Measurements from ENCODE around the gene MPC1L. TPM values are rescaled to one million over a fixed set of nuclear protein-coding genes. Genes with fewer than 3 reads are reported as not detected.
A peak's percentile ranks its signal among the peaks of the same experiment; 100 is the strongest.
"Not testable (repeated sequence)": the region's sequence is repeated elsewhere in the genome, so short reads cannot be mapped to it uniquely, and the experiment has no call there.

Gene MPC1L
- total RNA-seq = not detected
- long read RNA-seq = 0 reads

- intact Hi-C loops (cut with DNase I) = no loop called here
- DNase-seq (ENCODE audit: missing footprints) (no peak), ATAC-seq (no peak)
Measured at GRCh38 chrX:40623139-40623536, at the start of gene MPC1L. Gene MPC1L (plus strand): TSS chrX:40623428. CDS start chrX:40623566, 138 bp downstream.

GRCh38 chrX:40573763-40574162 lies 49.5 kb upstream of the MPC1L start:
- intact Hi-C loops (cut with DNase I) = no loop called here
- no peak for ATAC-seq
- no peak for DNase-seq (ENCODE audit: missing footprints)

GRCh38 chrX:40575411-40575810 lies 47.8 kb upstream of the MPC1L start:
- DNase-seq (ENCODE audit: missing footprints); intact Hi-C loops (cut with DNase I); ATAC-seq: not testable (repeated sequence)

- intact Hi-C loops (cut with DNase I) = no loop called here
- ATAC-seq (no peak), DNase-seq (ENCODE audit: missing footprints) (no peak)
Measured at GRCh38 chrX:40576291-40576690, 46.9 kb upstream of the MPC1L start.

GRCh38 chrX:40578039-40578695 lies 45.1 kb upstream of the MPC1L start:
- intact Hi-C loops (cut with DNase I) = no loop called here
- ATAC-seq (no peak), DNase-seq (ENCODE audit: missing footprints) (no peak)

GRCh38 chrX:40579141-40579540 lies 44.1 kb upstream of the MPC1L start:
- ATAC-seq (no peak), DNase-seq (ENCODE audit: missing footprints) (no peak)
- intact Hi-C loops (cut with DNase I) = no loop called here

- intact Hi-C loops (cut with DNase I) = no loop called here
- ATAC-seq (peak; percentile 55), DNase-seq (ENCODE audit: missing footprints) (no peak)
Measured at GRCh38 chrX:40579900-40580536, 43.2 kb upstream of the MPC1L start.

- peak; percentile 99 for ATAC-seq
- peak; percentile 94 for DNase-seq (ENCODE audit: missing footprints)
- intact Hi-C loops (cut with DNase I) = no loop called here
Measured at GRCh38 chrX:40580537-40581335, 42.5 kb upstream of the MPC1L start, which contains the start of gene ATP6AP2. Gene ATP6AP2 (plus strand): TSS chrX:40580970. CDS start chrX:40581066, 96 bp downstream.

GRCh38 chrX:40581336-40581920 lies 41.8 kb upstream of the MPC1L start:
- intact Hi-C loops (cut with DNase I) = no loop called here
- DNase-seq (ENCODE audit: missing footprints) = no peak
- ATAC-seq = no peak

GRCh38 chrX:40582178-40582577 lies 41.0 kb upstream of the MPC1L start:
- intact Hi-C loops (cut with DNase I); ATAC-seq; DNase-seq (ENCODE audit: missing footprints): not testable (repeated sequence)

- intact Hi-C loops (cut with DNase I) = no loop called here
- DNase-seq (ENCODE audit: missing footprints) (no peak), ATAC-seq (no peak)
Measured at GRCh38 chrX:40582811-40583210, 40.4 kb upstream of the MPC1L start.

- DNase-seq (ENCODE audit: missing footprints); intact Hi-C loops (cut with DNase I); ATAC-seq: not testable (repeated sequence)
Measured at GRCh38 chrX:40587623-40588022, 35.6 kb upstream of the MPC1L start.

- DNase-seq (ENCODE audit: missing footprints); ATAC-seq; intact Hi-C loops (cut with DNase I): not testable (repeated sequence)
Measured at GRCh38 chrX:40589616-40590321, 33.5 kb upstream of the MPC1L start.

- intact Hi-C loops (cut with DNase I) = no loop called here
Measured at GRCh38 chrX:40603446-40603845, 19.8 kb upstream of the MPC1L start.

GRCh38 chrX:40607381-40607780 lies 15.8 kb upstream of the MPC1L start:
- DNase-seq (ENCODE audit: missing footprints) (no peak), ATAC-seq (no peak)
- intact Hi-C loops (cut with DNase I) = no loop called here

More at GRCh38 chrX:40603446-40603845, 19.8 kb upstream of the MPC1L start:
- DNase-seq (ENCODE audit: missing footprints) (no peak), ATAC-seq (no peak)

GRCh38 chrX:40612511-40612910 lies 10.7 kb upstream of the MPC1L start:
- no peak for DNase-seq (ENCODE audit: missing footprints)
- intact Hi-C loops (cut with DNase I) = no loop called here
- no peak for ATAC-seq

- ATAC-seq (no peak), DNase-seq (ENCODE audit: missing footprints) (no peak)
- intact Hi-C loops (cut with DNase I) = no loop called here
Measured at GRCh38 chrX:40615976-40616375, 7.3 kb upstream of the MPC1L start.

GRCh38 chrX:40617566-40617965 lies 5.7 kb upstream of the MPC1L start:
- DNase-seq (ENCODE audit: missing footprints) = no peak
- no peak for ATAC-seq
- intact Hi-C loops (cut with DNase I) = no loop called here
